G401 (cell line): Measurements from ENCODE around the gene FAM47E. TPM values are rescaled to one million over a fixed set of nuclear protein-coding genes. Genes with fewer than 3 reads are reported as not detected.

Experiments used
- DNase-seq: peaks from one replicate; pipeline ENCODE4 v3.0.0-alpha.2; 2015; ENCODE audit warnings: low spot score
- in situ Hi-C: cut with HindIII; loops from 2 replicates; pipeline ENCODE4 v1.10.0; 2016; ENCODE audit warnings: low sequenced_read_pairs, mixed read lengths
- total RNA-seq: library from RNA; depleted of rRNA; stranded (reverse); fragments of >200 nt; shearing (Covaris generic); gene quantifications from 2 replicates; pipeline ENCODE4 v1.2.3, GENCODE V29; 2014; rRNA removed

The FAM47E gene
- 0.37 and 2.8 TPM in 2 replicates for total RNA-seq

- in situ Hi-C loops = no loop called here
Observed at GRCh38 chr4:76251441-76252270, at the start of gene FAM47E. Gene FAM47E, plus strand, starts transcription at chr4:76251721. Its CDS starts 26 bp downstream, at chr4:76251747.

GRCh38 chr4:76203541-76203940, 48.0 kb upstream of the FAM47E start:
- in situ Hi-C loops = no loop called here
- no peak for DNase-seq

More at GRCh38 chr4:76251441-76252270, at the start of gene FAM47E:
- peak; percentile 60 for DNase-seq

- no peak for DNase-seq
- in situ Hi-C loops = no loop called here
Observed at GRCh38 chr4:76204936-76205335, 46.6 kb upstream of the FAM47E start.

GRCh38 chr4:76205476-76205875, 46.0 kb upstream of the FAM47E start:
- DNase-seq = no peak
- in situ Hi-C loops = no loop called here

- DNase-seq = peak; percentile 15
- in situ Hi-C loops = no loop called here
Observed at GRCh38 chr4:76206222-76206942, 45.1 kb upstream of the FAM47E start.

- DNase-seq = peak; percentile 47
- in situ Hi-C loops = no loop called here
Observed at GRCh38 chr4:76207549-76207948, 44.0 kb upstream of the FAM47E start.

GRCh38 chr4:76208005-76208765, 43.3 kb upstream of the FAM47E start:
- in situ Hi-C loops = no loop called here
- peak; percentile 16 for DNase-seq

GRCh38 chr4:76209881-76210280, 41.6 kb upstream of the FAM47E start:
- in situ Hi-C loops = no loop called here
- no peak for DNase-seq

- DNase-seq = no peak
- in situ Hi-C loops = no loop called here
Observed at GRCh38 chr4:76210452-76210851, 41.1 kb upstream of the FAM47E start.

GRCh38 chr4:76211769-76212708, 39.5 kb upstream of the FAM47E start:
- peak; percentile 38 for DNase-seq
- in situ Hi-C loops = no loop called here

GRCh38 chr4:76212851-76213414, 38.6 kb upstream of the FAM47E start:
- in situ Hi-C loops = no loop called here
- DNase-seq = peak; percentile 46

- peak; percentile 82 for DNase-seq
- in situ Hi-C loops = no loop called here
Observed at GRCh38 chr4:76213415-76214176, 37.9 kb upstream of the FAM47E start, which contains the start of gene SCARB2. Gene SCARB2, minus strand, starts transcription at chr4:76213824. Its CDS starts 281 bp downstream, at chr4:76213543.

- no peak for DNase-seq
- in situ Hi-C loops = no loop called here
Observed at GRCh38 chr4:76214177-76214675, 37.3 kb upstream of the FAM47E start.

GRCh38 chr4:76215077-76215476, 36.4 kb upstream of the FAM47E start:
- in situ Hi-C loops = no loop called here
- DNase-seq = no peak

GRCh38 chr4:76216524-76216923, 35.0 kb upstream of the FAM47E start:
- DNase-seq = no peak
- in situ Hi-C loops = no loop called here

- no peak for DNase-seq
- in situ Hi-C loops = no loop called here
Observed at GRCh38 chr4:76216975-76217814, 34.3 kb upstream of the FAM47E start.
